GM19351 (cell line): ENCODE data around the gene ZNF768.
"Not testable (repeated sequence)": the region's sequence is repeated elsewhere in the genome, so short reads cannot be mapped to it uniquely, and the experiment has no call there.

Experiments used
- ATAC-seq: cut with Tn5 transposase; IDR thresholded peaks from one replicate; pipeline ENCODE4 v1.9.1; 2021; ENCODE audit warnings: mild to moderate bottlenecking, moderate library complexity; ENCODE audit not compliant: unreplicated experiment

ZNF768 gene

DNA sequence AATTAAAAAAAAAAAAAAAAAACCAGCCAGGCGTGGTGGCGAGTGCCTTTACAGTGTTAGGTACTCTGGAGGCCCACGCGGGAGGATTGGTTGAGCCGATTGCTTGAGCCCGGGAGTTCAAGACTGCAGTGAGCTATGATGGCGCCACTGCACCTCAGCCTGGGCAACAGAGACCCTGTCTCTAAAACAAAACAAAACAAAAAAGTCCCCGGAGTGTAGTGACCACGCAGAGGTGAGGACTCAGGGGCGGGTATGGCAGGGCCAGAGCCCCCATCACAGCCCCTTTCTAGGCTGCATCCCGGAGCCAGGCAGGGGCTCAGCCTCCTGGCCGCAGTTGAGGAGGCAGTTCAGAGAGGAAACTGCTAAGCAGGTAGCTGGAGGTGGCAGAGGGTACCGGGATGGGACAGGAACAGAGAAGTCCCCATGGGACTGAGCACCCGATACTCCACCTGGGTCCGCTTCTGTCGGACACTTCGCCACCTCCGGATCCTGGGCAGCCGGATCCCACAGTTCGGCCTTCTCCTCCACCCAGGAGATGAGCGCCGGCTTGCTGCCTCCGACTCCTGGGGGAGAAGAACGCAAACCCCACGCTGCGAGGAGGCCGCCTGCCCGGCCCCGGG lies 7.5 kb upstream of the ZNF768 start:
- ATAC-seq = peak; percentile 17

DNA sequence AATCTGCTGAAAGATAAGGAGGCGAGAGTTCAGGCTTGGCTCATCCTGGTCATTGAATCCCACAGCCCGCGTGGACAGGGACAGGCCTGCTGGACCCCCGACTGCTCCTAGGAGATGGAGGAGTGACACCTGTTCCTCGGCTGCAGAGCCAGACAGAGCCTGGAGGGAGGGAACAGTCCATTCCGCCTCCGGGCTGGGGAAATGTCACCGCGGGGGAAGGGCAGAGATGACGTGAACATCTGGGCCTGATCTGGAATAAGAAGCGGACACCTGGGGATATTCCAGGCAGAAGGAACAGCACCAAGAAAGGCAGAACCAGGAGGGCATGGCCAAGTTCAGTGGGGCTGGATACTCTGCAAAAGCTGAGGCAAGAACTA lies 6.8 kb upstream of the ZNF768 start:
- no peak for ATAC-seq

DNA sequence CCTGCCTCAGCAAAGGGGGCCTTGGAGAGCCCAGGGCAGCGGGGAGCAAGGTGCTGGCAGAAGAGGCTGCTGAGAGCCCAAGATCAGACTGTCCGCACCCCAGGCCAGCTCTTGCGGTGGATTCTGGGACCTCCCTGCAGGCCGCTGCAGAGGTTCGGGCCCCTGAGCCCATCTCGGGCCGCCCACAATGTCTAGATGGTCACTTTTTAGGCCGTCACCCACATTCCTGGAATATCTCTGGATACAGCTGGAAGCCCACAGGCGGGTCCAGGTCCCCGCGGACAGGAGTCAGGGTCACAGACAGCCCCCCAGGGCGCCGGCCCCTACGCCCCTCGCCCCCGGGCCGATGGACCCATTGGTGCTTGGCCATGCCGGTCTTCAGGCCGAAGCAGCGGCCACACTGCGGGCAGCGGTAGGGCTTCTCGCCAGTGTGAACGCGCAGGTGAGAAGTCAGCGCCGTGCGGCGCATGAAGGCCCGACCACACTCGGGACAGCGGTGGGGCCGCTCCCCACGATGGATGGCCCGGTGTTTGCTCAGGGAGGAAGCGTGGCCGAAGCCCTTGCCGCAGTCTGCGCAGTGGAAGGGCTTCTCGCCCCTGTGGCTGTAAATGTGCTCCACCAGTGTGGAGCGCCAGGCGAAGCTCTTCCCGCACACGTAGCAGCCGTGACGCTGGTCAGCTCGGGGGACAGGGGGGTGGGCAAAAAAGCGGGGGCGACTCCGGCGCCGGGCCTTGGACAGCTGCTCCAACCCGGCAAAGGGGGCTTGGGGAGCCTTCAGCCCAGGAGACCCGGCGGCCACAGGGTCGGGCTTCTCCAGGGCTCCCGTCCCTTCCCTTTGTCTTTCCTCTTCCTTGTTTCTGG lies 6.1 kb upstream of the ZNF768 start:
- no peak for ATAC-seq

DNA sequence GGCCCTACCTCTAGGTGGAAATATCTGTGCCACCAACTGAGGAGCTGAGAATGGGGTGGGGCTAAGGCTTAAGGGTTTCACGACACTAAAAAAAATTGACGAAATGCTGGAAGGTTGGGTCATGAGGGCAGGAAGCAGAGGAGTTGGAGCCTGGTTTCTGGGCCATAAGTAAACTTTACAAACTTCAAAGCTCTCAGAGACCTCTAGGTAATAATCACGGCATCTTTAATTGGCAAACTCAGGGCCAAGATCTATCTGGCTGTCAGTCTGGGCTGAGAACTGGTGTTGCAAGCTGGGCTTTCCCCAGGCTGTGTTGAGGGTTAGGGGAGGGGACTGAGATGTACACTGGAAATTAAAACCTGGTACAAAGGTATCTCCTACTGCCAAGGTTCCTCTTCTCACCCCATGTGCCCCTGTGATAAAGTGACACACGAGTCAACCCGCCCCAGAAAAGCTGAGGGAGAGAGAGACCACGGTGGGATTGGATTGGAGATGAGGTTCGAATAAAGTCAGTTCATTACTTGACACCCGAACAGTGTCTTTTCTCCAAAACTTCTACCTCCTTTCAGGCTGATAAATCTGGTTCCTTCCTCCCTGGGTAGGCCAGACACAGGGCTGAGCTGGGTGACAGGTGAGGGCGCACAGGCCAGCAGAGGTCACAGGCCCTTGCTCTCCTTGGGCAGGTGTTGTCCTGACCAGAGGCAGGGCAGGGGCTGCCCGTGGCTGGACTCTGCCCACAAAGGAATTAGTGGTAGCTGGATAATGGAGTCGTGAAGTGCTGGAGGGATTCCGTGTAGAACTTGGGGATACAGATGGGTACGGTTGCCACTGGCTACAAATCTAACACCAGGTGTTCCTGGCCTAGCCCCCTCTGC lies 4.0 kb upstream of the ZNF768 start:
- no peak for ATAC-seq

DNA sequence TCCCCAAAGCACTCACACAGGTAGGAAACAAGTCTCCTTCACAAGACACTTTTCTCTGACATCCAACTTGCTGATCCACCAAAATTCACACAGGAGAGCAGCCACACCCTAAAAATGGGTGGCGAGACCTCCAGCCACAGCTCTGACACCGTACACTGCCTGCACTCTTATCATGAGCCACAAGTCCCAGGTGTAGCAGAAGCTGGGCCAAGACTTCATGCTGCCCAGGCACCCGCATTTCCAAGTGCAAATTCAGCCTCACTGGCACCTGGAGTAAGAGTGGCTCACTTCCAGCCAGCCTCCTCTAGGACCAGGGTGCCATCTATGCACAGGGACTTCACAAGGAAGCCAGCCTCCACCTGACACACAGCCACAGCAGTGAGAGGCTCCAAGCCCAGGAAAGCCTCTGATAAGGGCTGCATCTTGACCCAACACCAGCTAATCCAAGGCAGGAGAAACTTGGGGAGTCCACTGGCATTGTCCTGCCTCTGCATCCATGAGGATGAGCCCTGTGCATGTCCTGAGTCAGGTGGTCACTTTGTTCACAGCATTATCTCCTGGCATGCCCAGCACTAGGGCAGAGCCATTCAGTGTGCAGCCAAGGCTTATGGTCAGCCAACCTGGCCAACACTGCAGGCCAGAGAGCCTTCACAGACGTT lies 2.6 kb upstream of the ZNF768 start:
- ATAC-seq = no peak

DNA sequence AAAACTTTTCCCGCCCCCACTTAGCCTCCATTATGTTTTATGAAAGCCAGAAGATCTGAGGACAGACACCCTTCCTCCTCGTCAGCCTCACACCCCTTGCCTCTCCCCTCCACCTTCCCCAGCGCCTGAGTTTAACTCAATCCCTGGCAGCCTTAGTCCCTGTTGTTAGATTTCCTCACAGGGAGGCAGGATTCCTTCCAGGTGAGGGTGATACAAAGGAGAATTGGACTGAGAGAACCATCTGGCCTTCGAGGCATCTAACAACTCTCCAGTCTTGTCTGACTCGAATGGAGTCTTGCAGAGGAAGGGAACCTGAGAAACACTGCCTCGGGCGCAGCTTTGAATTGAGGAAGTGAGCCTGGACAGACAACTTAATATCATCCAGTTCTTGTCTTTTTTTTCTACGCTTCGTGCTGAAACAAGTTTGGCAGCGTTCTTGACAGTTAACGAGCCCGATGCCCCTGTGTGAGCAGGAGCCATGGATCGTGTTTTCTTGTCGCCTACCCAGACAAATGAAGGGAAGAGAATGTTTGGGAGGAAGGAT lies 1.3 kb upstream of the ZNF768 start:
- ATAC-seq = no peak

DNA sequence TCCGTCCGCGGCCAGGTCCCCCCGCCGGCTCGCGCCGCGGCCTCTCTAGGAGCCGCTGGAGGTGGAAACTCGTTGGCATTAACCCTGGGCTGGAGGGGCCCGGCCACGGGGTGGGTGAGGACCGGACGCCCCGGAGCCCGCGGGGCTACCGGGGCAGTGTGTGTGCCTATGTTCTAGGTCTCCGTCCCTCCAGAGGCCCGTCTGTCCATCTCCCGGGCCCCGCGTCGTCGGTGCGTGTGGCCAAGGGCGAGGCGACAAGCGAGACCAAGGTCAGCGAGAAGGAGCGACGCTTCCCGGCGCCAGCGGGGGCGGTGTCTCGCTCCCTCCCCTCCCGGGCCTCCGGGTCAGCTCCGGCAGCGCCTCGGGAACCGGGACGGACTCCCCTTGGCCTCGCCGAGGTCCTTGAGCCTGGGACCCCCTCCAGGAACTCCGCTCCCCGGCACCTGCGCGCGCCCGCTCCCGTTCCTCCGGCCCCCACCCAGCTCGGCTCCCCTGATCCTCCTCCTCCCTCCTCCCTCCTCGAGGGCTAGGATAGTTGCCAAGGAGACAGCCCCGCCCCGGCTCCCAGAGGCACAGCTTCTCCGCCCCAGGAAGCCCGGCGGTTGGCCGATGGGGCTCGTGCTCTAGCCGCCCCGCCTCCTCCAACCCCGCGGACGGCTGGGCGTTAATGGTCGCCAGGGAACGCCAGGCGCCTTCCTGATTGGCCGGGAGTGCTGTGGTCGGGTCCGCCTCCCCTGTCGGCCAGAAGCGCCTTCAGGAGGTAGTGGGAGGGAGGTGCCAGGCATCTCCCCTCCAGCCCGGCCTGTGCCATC lies 663 bp upstream of the ZNF768 start:
- peak; percentile 79 for ATAC-seq

DNA sequence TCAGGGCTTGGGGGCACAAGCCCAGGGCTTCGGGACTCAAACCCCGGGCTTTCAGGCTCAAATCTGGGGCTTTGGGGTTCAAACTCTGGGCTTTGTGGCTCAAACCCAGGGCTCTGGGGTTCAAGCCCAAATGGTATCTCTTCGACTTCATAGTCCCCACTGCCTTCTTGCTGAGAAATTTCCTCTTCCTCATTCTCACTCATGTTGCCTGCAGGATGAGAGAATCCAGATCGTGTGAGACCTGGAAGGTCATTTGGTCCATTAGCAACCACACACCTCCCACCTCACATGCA lies 576 bp downstream of the ZNF768 start:
- no peak for ATAC-seq

DNA sequence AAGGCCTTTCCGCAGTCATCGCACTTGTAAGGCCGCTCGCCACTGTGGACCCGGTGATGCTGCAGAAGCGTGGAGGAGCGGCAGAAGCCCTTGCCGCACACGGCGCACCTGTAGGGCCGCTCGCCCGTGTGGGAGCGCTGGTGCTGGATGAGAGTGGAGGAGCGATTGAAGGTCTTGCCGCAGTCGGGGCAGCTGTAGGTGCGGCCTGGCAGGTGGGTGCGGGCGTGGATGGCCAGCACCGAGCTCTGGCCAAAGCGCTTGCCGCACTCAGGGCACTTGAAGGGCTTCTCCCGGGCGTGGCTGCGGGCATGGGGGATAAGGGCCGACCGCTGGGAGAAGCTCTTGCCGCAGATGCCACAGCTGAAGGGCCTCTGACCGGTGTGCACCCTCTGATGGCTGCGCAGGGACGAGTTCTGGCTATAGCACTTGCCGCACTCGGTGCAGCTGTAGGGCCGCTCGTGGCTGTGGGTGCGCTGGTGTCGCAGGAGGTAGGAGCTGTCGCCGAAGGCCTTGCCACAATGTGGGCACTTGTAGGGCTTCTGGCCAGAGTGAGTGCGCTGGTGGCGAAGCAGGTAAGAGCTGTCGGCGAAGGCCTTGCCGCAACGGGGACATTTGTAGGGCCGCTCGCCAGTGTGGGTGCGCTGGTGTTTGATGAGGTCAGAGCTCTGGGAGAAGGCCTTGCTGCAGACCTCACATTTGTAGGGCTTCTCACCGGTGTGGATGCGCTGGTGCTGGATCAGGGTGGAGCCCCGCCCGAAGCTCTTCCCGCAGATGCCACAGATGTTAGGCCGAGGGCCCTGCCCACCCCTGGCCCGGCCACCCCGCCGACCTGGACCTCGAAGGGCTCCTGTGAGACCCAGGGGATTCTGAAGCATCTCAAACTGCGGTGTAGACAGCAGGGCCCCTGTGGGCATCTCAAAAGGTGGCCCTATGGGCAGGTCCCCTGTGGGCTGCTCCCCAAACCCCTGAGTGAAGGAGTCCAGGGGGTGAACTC lies 1.5 kb downstream of the ZNF768 start:
- ATAC-seq = no peak

DNA sequence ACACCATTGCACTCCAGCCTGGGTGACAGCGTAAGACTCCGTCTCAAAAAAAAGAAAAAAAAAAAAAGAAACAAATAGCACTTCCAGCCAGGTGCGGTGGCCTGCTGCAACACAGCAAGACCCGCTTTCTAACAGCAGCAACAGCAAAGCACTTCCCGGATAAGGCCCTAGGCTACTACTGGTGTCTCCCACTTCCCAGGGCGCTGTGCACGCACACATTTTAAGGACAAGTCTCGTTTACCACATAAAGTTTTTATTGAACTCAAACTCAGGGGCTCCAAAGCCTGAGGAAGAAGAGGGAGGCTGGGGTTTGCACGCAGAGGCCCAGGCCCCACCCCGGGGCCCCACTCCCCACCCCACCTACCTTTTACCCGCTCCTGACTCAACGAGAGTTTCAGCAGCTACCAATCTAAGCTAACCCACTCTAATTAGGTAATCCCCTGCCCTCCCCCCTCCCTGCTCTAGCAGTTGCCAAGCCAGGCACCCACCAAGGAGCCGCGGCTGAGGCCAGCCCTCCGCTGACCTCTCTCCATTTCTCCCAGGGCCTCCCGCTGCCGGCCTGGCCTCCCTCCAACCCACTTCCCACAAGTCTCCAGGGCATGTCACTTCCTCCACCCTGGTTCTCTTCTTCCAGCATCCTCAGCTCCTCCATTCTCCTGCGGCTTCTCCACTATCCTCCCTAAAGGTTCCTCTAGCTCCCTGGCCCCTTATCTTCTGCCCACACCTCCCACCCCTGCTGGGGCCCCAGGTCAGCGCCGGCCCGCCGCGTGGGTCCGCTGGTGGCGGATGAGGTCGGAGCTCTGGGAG lies 2.4 kb downstream of the ZNF768 start:
- ATAC-seq = no peak

DNA sequence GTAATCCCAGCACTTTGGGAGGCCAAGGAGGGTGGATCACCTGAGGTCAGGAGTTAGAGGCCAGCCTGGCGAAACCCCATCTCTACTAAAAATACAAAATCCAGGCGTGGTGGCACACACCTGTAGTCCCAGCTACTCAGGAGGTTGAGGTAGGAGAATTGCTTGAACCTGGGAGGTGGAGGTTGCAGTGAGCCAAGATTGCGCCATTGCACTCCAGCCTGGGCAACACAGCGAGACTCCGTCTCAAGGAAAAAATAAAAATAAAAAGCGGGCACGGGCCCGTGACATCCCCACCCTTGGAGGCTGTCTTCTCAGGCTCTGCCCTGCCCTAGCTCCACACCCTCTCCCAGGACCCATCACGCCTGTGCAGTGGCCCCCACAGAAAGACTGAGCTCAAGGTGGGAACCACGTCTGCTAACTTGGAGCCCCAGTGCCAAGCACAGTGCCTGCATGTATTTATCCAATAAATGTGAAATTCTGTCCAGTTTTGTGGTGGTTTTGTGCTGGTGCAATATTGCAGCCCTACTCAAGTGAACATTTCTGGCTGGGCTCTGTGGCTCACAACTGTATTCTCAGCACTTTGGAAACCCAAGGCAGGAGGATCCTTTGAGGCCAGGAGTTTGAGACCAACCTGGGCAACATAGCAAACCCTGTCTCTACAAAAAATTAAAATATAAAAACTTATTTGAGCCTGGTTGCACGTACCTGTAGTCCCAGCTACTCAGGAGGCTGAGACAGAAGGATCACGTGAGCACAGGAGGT lies 3.5 kb downstream of the ZNF768 start:
- not testable (repeated sequence) for ATAC-seq

DNA sequence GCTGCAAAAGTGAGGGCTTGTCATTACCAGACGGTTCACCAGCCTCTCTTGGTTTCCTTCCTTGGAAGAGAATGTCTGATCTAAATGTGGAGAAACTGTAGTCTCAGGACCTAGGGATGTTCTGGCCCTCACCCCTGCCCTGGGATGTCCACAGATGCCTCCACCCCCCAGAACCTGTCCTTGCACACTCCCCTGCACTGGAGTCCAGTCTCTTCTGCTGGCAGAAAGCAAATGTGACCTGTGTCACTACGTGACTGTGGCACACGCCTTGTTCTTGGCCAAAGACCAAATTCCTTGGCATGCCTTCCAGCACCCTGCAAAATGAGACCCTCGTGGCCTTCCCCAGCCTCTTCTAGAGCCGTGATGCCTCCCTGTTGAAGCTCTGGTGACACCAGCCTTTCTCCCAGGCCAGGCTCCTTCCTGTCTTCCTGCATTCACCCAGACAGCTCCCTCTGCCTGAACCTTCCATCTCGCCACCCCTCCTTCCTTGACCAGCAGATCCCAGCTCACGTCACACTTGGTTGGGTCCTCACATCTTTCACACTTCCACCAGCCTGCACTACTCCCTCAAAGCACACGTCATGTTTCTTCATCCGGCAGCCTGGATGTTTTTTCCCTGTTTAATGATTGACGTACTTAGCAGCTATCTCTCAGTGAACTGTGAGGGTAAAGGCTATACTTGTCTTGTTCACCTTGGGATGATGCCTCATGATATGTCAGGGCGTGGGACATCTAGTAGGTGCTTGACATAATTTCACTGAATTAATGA lies 4.3 kb downstream of the ZNF768 start:
- ATAC-seq = no peak

DNA sequence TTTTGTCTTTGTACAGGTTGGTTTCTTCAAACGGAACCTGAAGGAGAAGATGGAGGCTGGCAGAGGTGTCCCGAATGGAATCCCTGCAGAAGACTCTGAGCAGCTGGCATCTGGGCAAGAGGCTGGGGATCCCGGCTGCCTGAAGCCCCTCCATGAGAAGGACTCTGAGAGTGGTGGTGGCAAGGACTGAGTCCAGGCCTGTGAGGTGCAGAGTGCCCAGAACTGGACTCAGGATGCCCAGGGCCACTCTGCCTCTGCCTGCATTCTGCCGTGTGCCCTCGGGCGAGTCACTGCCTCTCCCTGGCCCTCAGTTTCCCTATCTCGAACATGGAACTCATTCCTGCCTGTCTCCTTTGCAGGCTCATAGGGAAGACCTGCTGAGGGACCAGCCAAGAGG lies 4.9 kb downstream of the ZNF768 start:
- no peak for ATAC-seq

DNA sequence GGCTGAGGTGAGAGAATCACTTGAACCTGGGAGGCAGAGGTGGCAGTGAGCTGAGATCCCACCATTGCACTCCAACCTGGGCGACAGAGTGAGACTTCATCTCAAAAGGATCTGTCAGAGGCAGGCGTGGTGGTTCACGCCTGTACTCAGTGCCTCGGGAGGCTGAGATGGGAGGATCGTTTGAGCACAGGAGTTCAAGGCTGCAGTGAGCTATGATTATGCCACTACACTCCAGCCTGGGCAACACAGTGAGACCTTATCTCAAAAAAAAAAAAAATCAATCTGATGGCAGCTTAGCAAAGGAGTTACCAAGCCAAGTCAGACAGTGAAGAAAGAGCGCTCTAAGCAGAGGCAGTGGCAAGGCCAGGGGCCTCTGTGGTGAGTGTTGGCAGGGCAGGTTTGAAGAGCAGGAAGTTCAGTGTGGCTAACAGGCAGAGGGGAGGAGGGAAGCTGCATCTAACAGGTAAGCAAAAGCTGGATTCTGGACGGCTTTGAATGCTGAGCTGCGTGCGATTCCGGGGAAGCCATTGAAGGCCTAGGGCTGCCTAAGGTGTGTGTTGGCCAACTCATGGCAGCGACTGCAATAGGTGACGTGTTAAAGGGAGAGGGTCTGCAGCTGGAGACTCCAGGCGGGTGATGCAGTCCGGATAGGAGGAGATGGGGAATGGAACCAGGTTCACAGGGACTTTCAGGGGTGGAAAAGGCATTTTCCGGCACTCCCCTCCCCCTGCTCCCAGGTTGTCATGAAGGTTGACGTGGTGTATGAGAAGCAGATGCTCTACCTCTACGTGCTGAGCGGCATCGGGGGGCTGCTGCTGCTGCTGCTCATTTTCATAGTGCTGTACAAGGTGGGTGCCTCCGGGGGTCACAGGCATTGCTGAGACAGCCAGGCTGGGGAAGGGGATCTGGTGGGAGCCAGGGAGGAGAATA lies 7.0 kb downstream of the ZNF768 start:
- ATAC-seq = no peak

DNA sequence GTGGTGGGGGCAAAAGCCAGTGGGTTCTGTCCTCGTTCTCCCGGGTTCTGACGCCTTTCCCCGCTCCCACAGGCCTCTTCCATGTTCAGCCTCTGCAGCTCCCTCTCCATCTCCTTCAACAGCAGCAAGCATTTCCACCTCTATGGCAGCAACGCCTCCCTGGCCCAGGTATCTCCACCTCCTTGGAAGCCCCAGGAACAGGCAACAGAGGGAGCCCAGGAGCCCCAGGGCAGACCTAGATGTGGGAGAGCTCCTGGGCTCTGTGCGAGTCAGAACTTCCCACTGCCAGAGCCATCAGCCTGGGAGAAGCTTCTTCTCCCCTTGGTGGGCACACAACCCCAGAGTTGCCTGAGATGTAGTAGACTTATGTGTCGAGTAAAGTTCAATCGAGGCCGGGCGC lies 7.8 kb downstream of the ZNF768 start:
- no peak for ATAC-seq

DNA sequence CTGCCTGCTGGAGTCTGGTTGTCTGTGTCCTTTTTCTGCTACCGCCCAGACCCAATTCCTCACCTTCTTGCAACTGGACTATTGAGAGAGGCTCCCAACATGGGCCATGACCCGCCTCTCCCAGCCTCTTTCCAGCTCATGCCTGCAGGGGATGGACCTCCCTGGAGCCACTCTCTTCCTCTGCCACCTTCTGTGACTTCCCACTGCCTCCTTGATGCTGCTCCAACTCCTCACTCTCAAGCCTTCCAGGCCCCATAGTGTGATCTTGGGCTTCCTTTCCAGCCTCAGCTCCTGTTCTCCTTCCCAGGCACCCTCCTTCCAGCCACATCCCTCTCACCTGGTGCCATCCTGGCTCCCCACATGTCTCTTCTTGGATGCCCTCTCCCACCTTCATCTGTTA lies 11.1 kb downstream of the ZNF768 start:
- ATAC-seq = no peak
